ENCODE measurements around the gene CNNM2. TPM values are rescaled to one million over a fixed set of nuclear protein-coding genes. Genes with fewer than 3 reads are reported as not detected.

Gene CNNM2
- total RNA-seq, 1 experiment from 2014 or later, result 23.1 TPM

DNA sequence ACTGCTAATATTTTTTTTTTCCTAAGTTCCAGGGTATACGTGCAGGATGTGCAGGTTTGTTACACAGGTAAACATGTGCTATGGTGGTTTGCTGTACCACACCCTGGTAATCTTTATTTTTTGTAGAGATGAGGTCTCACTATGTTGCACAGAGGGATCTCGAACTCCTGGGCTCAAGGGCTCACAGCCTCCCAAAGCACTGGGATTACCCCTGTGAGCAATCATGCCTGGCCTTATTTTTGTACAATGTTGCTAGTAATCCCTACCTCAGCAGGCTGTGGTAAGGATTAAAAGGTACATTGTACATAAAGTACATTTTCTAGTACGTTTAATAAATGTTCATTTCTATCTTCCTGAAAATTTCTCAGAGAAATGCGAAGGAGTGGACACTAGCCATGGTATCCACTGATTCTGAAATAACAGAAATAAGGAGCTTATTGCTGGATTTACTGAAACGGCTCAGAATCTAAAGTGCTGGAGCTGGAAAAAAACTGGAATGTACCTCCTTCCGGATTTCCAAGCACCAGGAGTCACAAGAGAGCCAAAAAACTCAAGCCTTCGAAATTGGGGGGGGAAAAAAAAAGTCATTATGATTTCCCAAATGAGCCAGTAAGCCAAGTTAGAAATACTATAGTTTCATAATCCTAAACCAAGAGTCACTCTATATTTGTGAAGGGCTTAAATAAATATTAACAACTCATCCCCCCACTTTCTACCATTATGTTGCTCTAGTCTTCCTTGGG lies 205.4 kb downstream of the CNNM2 start:
- Histone ChIP-seq H3K79me2 (ENCODE audit: insufficient read depth, low read length) (peaks cover 31% of the 10 kb centered on the region), H3K4me3 (replicated peaks in 1 of 2; ENCODE audit: low read depth in 1 of 2, low read length in 2 of 2) (no peak overlapping the region), H3K9me2 (ENCODE audit: insufficient read depth) (no peaks in the 10 kb centered on the region), H2AFZ (ENCODE audit: low read depth, low read length, poor library complexity, severe bottlenecking) (no peak overlapping the region), H3K9me3 (ENCODE audit: control insufficient read depth in 1 of 2, insufficient read depth in 1 of 2, low read depth in 1 of 2, low read length in 2 of 2) (no peaks in the 10 kb centered on the region), H3K9ac (ENCODE audit: low read length) (no peak overlapping the region), H3K27me3 (ENCODE audit: insufficient read depth, low read length) (no peaks in the 10 kb centered on the region), H3K36me3 (ENCODE audit: control insufficient read depth in 1 of 2, insufficient read depth in 2 of 2, low read length in 2 of 2) (no peaks in the 10 kb centered on the region), H3K4me2 (ENCODE audit: low read length) (no peak overlapping the region), H4K20me1 (ENCODE audit: insufficient read depth) (0 out of 2 replicates have a peak, but pooled peaks cover 16% of the 10 kb centered on the region), H3K4me1 (ENCODE audit: control insufficient read depth in 1 of 2, insufficient read depth in 2 of 2, low read length in 2 of 2) (no peaks in the 10 kb centered on the region), H3K27ac (ENCODE audit: low read depth, low read length) (no peak overlapping the region)
- DNase-seq (ENCODE audit: low read depth, low spot score) (no peak), ATAC-seq (no peak)
- TF ChIP-seq YY1 (IDR thresholded peaks at IDR 0.05; ENCODE audit: extremely low read depth, insufficient replicate concordance, low read depth, low read length) (no peak), ELF1 (IDR thresholded peaks at IDR 0.05; ENCODE audit: borderline replicate concordance, low read depth) (no peak), SRF (IDR thresholded peaks at IDR 0.05; ENCODE audit: low read depth) (no peak), POLR2AphosphoS5 (IDR thresholded peaks at IDR 0.05; ENCODE audit: low read depth, low read length) (no peak), SIN3A (IDR thresholded peaks at IDR 0.05; ENCODE audit: low read depth) (no peak)
- TF ChIP-seq, protein P1, sequence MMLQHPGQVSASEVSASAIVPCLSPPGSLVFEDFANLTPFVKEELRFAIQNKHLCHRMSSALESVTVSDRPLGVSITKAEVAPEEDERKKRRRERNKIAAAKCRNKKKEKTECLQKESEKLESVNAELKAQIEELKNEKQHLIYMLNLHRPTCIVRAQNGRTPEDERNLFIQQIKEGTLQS (IDR thresholded peaks at IDR 0.05), result no peak
- TF ChIP-seq, protein P2, sequence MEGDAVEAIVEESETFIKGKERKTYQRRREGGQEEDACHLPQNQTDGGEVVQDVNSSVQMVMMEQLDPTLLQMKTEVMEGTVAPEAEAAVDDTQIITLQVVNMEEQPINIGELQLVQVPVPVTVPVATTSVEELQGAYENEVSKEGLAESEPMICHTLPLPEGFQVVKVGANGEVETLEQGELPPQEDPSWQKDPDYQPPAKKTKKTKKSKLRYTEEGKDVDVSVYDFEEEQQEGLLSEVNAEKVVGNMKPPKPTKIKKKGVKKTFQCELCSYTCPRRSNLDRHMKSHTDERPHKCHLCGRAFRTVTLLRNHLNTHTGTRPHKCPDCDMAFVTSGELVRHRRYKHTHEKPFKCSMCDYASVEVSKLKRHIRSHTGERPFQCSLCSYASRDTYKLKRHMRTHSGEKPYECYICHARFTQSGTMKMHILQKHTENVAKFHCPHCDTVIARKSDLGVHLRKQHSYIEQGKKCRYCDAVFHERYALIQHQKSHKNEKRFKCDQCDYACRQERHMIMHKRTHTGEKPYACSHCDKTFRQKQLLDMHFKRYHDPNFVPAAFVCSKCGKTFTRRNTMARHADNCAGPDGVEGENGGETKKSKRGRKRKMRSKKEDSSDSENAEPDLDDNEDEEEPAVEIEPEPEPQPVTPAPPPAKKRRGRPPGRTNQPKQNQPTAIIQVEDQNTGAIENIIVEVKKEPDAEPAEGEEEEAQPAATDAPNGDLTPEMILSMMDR (IDR thresholded peaks at IDR 0.05 in 2 of 3, conservative IDR thresholded peaks at IDR 0.05 in 1 of 3; ENCODE audit: borderline replicate concordance in 1 of 3, insufficient read depth in 1 of 3, low read depth in 2 of 3, low read length in 2 of 3), result no peak
- ChIA-PET POLR2A (interaction anchor here (0.8 kb wide), 1 partner anchor 19 kb away, joined by 3 read pairs; no protein-coding TSS in a partner anchor), RAD21 (ENCODE audit: low non-redundant PET in 1 of 2, low total read pairs in 2 of 2, uncharacterized antibody in 2 of 2, unreplicated experiment in 2 of 2) (no interaction called here), CTCF (interaction anchor here (0.9 kb wide), 1 partner anchor 121 kb away, joined by 3 read pairs; no protein-coding TSS in a partner anchor)
- intact Hi-C loops (cut with micrococcal nuclease), result no loop called here
- BruUV-seq (replicated peaks), result no TSS peak
